OCI-LY1 (cell line): Measurements from ENCODE around the gene PPP1R1B.

Experiments used
- H2AFZ ChIP-seq: fragments of 200-600 bp; sonication (generic), shearing (Covaris generic); 2 replicates; pipeline ENCODE4 v1.6.0; 2014; ENCODE audit warnings: antibody characterized with exemption, mild to moderate bottlenecking, low read length
- H3F3A ChIP-seq: fragments of 200-600 bp; sonication (generic), shearing (Covaris generic); 2 replicates; pipeline ENCODE4 v1.6.0; 2014; ENCODE audit warnings: mild to moderate bottlenecking, antibody characterized with exemption, low read length, moderate library complexity; ENCODE audit not compliant: insufficient read depth
- H3K27ac ChIP-seq: fragments of 200-600 bp; sonication (generic); 2 replicates; pipeline ENCODE4 v1.5.1; 2014; ENCODE audit warnings: low read length, mixed run types, mild to moderate bottlenecking, low read depth; ENCODE audit not compliant: poor library complexity, severe bottlenecking
- H3K27me3 ChIP-seq: fragments of 200-600 bp; sonication (generic); 2 replicates; pipeline ENCODE4 v1.6.0; 2014; ENCODE audit warnings: antibody characterized with exemption, mild to moderate bottlenecking, low read length, moderate library complexity; ENCODE audit not compliant: insufficient read depth
- H3K36me3 ChIP-seq: fragments of 200-600 bp; sonication (generic); 2 replicates; pipeline ENCODE4 v1.6.1; 2014; ENCODE audit warnings: mild to moderate bottlenecking, antibody characterized with exemption, low read length, moderate library complexity, mixed read lengths; ENCODE audit not compliant: insufficient read depth
- H3K4me1 ChIP-seq: fragments of 200-600 bp; sonication (generic); 2 replicates; pipeline ENCODE4 v1.5.1; 2014; ENCODE audit warnings: mild to moderate bottlenecking, low read length, moderate library complexity; ENCODE audit not compliant: insufficient read depth, severe bottlenecking
- H3K4me2 ChIP-seq: fragments of 200-600 bp; sonication (generic), shearing (Covaris generic); 2 replicates; pipeline ENCODE4 v1.6.1; 2014; ENCODE audit warnings: low read length
- H3K4me3 ChIP-seq: fragments of 200-600 bp; sonication (generic); 2 replicates; pipeline ENCODE4 v1.5.1; 2014; ENCODE audit warnings: low read length, low read depth, mild to moderate bottlenecking, mixed read lengths; ENCODE audit not compliant: poor library complexity, severe bottlenecking
- H3K79me2 ChIP-seq: fragments of 200-600 bp; shearing (Covaris generic); 2 replicates; pipeline ENCODE4 v1.6.1; 2016; ENCODE audit warnings: mixed run types, low read length, mixed read lengths; ENCODE audit not compliant: insufficient read depth
- H3K9ac ChIP-seq: fragments of 200-600 bp; sonication (generic), shearing (Covaris generic); 2 replicates; pipeline ENCODE4 v1.6.1; 2014; ENCODE audit warnings: mild to moderate bottlenecking, low read length, mixed read lengths
- H3K9me2 ChIP-seq: fragments of 200-600 bp; sonication (generic), shearing (Covaris generic); 2 replicates; pipeline ENCODE4 v1.6.1; 2014; ENCODE audit warnings: low read depth, mild to moderate bottlenecking, low read length, mixed read lengths
- H3K9me3 ChIP-seq: fragments of 200-600 bp; shearing (Covaris generic); 2 replicates; pipeline ENCODE4 v1.6.1; 2014; ENCODE audit warnings: low read length, mixed read lengths
- H4K20me1 ChIP-seq: fragments of 200-600 bp; sonication (generic), shearing (Covaris generic); 2 replicates; pipeline ENCODE4 v1.6.0; 2016; ENCODE audit warnings: mild to moderate bottlenecking, low read length; ENCODE audit not compliant: insufficient read depth
- CTCF ChIP-seq: fragments of 200-600 bp; sonication (generic), shearing (Covaris generic); IDR thresholded peaks from 2 replicates; pipeline ENCODE4 v1.5.1; 2017; ENCODE audit warnings: mild to moderate bottlenecking, antibody characterized with exemption, low read length, moderate library complexity, mixed read lengths
- EZH2 ChIP-seq: fragments of 200-600 bp; sonication (generic), shearing (Covaris generic); IDR thresholded peaks from 2 replicates; pipeline ENCODE4 v1.8.0; 2017; ENCODE audit warnings: borderline replicate concordance, mixed run types, mild to moderate bottlenecking, antibody characterized with exemption, low read length, moderate library complexity, mixed read lengths

PPP1R1B gene

GRCh38 chr17:39598630-39599003, 28.1 kb upstream of the PPP1R1B start:
- no peak overlapping the region for H3K9ac ChIP-seq
- no peaks in the 10 kb centered on the region for H4K20me1 ChIP-seq
- no peaks in the 10 kb centered on the region for H3K9me2 ChIP-seq
- no peaks in the 10 kb centered on the region for H3F3A ChIP-seq
- H2AFZ ChIP-seq, result no peak overlapping the region
- no peaks in the 10 kb centered on the region for H3K36me3 ChIP-seq
- H3K27me3 ChIP-seq, result peaks cover 28% of the 10 kb centered on the region; the same call in 1 of the 2 replicates
- no peak overlapping the region for H3K27ac ChIP-seq
- H3K4me3 ChIP-seq, result no peak overlapping the region
- no peak overlapping the region for H3K4me2 ChIP-seq
- H3K79me2 ChIP-seq, result no peaks in the 10 kb centered on the region
- H3K4me1 ChIP-seq, result no peaks in the 10 kb centered on the region
- H3K9me3 ChIP-seq, result no peaks in the 10 kb centered on the region
- TF ChIP-seq CTCF, result no peak
- no peak for TF ChIP-seq EZH2

- Histone ChIP-seq H3K4me2 (no peak overlapping the region), H3K9me2 (no peaks in the 10 kb centered on the region), H3K36me3 (no peaks in the 10 kb centered on the region), H3K79me2 (no peaks in the 10 kb centered on the region), H3K4me3 (no peak overlapping the region), H3K9me3 (no peaks in the 10 kb centered on the region), H2AFZ (no peak overlapping the region), H3K27me3 (peaks cover 32% of the 10 kb centered on the region; the same call in 1 of the 2 replicates), H3K27ac (no peak overlapping the region), H3K4me1 (peaks cover 1% of the 10 kb centered on the region), H4K20me1 (no peaks in the 10 kb centered on the region), H3K9ac (no peak overlapping the region), H3F3A (no peaks in the 10 kb centered on the region)
- TF ChIP-seq CTCF, result no peak
- no peak for TF ChIP-seq EZH2
Measured at GRCh38 chr17:39599004-39599664, 27.6 kb upstream of the PPP1R1B start.

GRCh38 chr17:39599665-39600231, 27.0 kb upstream of the PPP1R1B start:
- no peak overlapping the region for H3K27ac ChIP-seq
- no peaks in the 10 kb centered on the region for H3K9me3 ChIP-seq
- no peaks in the 10 kb centered on the region for H3K79me2 ChIP-seq
- H3K36me3 ChIP-seq, result no peaks in the 10 kb centered on the region
- H3K27me3 ChIP-seq, result peaks cover 35% of the 10 kb centered on the region; the same call in 1 of the 2 replicates
- no peak overlapping the region for H2AFZ ChIP-seq
- TF ChIP-seq CTCF, result no peak
- TF ChIP-seq EZH2, result no peak
- H3K4me2 ChIP-seq, result no peak overlapping the region
- H3K4me1 ChIP-seq, result peaks cover 5% of the 10 kb centered on the region
- H3K4me3 ChIP-seq, result no peak overlapping the region
- H3F3A ChIP-seq, result no peaks in the 10 kb centered on the region
- no peaks in the 10 kb centered on the region for H3K9me2 ChIP-seq
- H3K9ac ChIP-seq, result no peak overlapping the region
- H4K20me1 ChIP-seq, result no peaks in the 10 kb centered on the region
